HG02885 (cell line): ENCODE data around the gene APOL1.
"Not testable (repeated sequence)": the region's sequence is repeated elsewhere in the genome, so short reads cannot be mapped to it uniquely, and the experiment has no call there.

Experiments
- ATAC-seq: cut with Tn5 transposase; IDR thresholded peaks from one replicate; pipeline ENCODE4 v1.9.1; 2021; ENCODE audit warnings: mild to moderate bottlenecking; ENCODE audit not compliant: unreplicated experiment, poor library complexity

APOL1 gene

DNA sequence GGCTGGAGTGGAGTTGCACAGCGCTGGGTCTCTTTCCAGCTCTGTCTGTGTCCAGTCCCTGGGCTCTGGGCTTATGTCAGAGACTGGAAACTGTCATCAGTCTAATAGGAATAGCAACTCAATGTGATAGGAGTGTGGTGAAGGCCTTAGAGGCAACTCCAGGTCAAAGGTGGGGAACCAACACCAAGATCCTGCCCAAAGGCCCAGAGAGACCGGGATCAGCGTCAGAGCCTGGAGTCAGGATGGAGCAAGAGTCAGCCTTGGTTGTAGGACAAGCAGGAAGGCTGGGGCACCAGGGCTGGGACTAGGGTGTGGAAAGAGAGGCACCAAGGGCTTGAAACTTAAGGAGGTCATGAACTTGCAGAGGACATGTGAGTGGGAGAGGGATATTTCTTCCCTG is 9.4 kb downstream of the APOL1 start:
- not testable (repeated sequence) for ATAC-seq

DNA sequence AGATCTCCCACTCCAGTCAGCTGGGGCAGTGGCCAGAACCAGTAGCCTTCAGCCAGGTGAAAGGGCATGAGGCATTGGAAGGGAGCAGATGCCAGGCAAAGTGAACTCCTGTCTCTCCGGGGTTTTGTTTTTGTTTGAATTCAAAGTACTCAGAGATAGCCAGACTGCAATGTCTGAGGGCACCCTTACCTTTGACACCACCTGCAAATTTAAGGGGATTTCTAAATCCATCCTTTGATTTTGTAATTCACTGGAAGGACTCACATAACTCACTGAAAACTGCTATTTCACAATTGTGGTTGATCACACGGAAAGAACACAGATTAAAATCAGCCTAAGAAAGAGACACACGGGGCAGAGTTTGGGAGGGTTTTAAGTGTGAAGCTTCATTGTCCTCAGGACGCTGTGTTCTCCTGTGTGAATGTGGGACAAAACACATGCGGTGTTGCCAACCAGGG is 10.3 kb downstream of the APOL1 start:
- not testable (repeated sequence) for ATAC-seq

GRCh38 chr22:36263886-36264664 is 11.1 kb downstream of the APOL1 start:
- not testable (repeated sequence) for ATAC-seq

DNA sequence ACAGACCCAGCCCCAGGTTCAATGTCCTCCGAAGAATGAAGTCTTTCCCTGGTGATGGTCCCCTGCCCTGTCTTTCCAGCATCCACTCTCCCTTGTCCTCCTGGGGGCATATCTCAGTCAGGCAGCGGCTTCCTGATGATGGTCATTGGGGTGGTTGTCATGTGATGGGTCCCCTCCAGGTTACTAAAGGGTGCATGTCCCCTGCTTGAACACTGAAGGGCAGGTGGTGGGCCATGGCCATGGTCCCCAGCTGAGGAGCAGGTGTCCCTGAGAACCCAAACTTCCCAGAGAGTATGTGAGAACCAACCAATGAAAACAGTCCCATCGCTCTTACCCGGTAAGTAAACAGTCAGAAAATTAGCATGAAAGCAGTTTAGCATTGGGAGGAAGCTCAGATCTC is 14.1 kb downstream of the APOL1 start:
- ATAC-seq = no peak

- no peak for ATAC-seq
These were observed 15.1 kb downstream of the APOL1 start for GRCh38 chr22:36267896-36268485.

DNA sequence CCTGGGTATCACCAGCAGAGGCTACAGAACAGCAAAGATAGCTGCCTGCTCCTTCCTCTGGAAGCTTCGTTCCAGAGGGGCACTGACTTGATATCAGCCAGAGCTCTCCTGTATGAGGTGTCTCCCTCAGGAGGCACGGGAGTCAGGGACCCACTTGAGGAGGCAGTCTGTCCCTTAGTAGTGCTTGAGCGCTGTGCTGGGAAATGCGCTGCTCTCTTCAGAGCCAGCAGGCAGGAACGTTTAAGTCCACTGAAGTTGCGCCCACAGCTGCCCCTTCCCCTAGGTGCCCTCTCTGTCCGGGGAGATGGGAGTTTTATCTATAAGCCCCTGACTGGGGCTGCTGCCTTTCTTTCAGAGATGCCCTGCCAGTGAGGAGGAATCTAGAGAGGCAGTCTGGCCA is 18.3 kb downstream of the APOL1 start:
- not testable (repeated sequence) for ATAC-seq

DNA sequence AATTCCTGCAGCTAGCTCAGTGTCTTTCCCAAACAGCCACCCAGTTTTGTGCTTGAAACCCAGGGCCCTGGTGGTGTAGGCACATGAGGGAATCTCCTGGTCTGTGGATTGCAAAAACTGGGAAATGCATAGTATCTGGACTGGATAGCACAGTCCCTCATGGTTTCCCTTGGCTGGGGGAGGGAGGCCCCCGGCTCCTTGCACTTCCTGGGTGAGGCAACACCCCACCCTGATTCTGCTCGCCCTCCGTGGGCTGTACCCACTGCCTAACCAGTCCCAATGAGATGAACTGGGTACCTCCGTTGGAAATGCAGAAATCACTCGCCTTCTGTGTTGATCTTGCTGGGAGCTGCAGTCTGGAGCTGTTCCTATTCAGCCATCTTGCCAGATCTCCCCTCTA is 19.0 kb downstream of the APOL1 start:
- not testable (repeated sequence) for ATAC-seq

GRCh38 chr22:36274531-36274930 is 21.6 kb downstream of the APOL1 start:
- ATAC-seq = no peak

- no peak for ATAC-seq
These were observed 24.8 kb downstream of the APOL1 start for GRCh38 chr22:36277482-36278291.

DNA sequence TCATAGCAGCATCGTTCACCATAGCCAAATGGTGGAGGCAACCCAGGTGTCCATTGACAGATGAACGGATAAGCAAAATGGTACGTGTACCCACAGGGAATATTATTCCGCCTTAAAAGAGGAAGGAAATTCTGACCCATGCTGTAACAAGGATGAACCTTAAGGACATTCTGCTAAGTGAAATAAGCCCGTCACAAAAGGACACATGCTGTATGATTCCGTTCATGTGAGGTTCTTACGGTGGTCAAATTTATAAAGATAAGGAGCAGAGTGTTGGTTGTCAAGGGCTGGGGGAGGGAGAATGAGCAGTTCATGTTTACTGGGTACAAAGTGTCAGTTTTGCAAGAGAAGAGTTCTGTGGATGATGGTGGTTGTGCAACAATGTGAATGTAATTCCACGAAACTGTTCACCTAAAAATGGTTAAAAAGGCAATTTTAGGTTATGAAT is 26.3 kb downstream of the APOL1 start:
- ATAC-seq = no peak

DNA sequence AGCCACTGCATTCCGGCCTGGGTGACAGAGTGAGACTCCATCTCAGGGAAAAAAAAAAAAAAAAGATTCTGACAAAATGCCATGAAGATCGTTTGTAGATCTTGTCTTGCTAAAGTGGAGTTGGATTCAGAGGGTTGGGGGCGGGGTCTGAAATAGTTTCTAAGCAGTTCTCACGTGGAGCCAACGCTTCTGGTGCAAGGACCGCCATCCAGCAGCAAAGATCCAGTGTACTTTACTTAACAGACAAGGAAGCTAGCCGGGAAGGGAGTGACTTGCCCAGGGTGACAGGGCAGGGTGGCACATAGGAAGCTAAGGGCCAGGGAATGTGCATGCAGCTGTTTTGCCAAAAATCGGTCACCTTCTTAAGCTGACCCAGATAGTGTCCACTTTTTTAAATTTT is 27.4 kb downstream of the APOL1 start:
- ATAC-seq = no peak

DNA sequence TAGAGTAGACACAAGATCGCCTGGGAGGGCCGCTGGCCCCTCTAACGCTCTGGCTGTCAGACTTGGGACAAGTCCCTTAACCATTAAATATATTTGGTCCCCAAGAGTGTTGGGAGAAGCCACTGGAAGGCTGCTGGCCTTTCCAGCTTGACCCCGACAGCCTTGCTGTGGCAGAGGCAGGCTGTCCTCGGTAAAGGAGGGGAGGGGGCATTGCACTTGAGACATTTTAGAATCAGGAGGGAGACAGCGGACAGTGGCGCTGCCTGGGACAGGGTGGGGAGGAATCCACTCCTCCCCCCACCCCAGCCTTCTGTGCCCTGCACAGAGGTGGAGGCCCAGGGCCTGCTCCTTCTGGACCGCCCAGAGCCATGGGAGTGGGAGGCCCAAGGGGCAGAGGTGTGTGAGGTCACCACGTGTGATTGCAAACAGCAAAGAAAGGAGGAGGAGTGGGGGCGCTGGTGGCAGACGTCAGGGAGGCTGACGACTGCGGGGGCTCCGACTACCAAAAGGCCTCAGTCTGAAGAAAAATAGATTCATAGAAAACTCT is 28.9 kb downstream of the APOL1 start:
- ATAC-seq = no peak

DNA sequence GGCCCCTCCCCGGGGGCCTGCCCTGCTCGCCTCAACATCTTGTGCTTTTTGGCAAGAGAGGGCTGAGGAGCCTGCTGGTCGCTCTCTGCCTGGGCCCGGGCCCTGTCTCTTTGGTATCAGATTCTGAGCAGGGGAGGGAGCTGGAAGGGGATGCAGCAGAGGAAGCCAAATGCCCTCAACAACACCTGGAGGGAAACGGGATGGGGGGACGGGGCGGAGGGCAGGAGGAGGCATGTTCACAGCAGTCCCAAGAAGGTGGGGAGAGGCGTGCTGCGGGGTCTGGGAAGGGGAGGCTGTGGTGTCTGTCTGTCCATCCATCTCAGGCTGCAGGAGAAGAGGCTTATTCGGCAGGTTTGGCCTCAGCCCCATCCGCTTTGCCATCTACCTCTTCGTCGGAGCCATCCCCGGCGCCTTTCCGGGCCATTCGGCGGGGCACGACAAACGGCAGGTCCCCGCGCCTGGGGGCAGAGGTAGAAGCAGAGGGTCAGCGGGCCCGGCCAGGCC is 29.4 kb downstream of the APOL1 start:
- no peak for ATAC-seq

DNA sequence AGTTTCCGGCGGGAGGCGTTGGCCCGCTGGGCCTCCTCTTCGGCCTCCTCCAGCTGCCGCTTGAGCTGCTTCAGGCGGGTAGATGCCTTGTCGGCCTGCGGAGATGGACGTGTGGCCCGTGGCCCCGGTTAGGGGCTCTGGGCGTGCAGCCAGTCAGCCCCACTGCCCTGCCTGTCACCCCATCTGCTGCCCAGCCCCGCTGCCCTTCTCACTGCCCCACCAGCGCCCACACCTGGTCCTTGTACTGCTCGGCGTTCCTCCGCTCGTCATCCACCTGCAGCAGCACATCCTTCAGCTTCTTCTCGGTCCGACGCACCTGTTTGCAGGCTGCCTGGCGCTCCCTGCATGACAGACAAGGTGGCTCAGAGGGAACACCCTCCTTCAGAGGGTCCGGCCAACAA is 31.2 kb downstream of the APOL1 start:
- no peak for ATAC-seq

DNA sequence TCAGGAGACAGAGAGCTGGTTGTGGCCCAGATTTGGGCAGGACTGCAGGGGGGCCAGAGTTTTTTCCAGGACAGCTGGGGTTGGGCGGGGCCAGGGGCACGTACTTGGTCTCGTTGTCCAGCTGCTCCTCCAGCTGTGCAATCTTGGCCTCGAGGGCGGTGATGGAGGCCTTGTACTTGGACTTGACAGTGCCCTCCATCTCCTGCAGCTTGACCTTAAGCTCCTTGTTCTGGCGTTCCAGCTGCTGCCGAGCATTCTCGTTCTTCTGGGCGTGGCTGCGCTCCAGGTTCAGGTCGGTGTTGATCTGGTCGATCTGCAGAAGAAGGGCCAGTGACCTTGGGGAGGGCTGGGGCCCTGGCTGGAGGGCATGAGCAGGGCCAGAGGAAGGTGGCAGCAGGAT is 32.1 kb downstream of the APOL1 start:
- ATAC-seq = no peak

DNA sequence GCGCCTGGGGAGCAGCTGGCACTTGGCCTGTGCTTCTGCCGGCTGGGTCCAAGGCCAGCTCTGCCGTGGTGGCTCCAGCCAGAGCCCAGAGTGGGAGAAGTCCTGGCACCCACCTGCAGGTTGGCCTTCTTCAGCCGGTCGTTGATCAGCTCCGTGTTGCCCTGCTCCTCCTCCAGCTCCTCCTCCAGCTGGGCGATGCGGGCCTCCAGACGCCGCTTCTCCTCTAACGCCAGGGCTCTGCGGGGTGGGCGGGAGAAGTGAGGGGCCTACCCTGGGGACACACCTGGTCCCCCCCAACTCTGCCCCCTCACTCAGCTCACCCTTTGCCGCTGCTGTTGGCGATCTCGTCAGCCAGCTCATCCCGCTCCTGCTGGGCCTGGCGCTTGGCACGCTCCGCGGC is 32.6 kb downstream of the APOL1 start:
- no peak for ATAC-seq

GRCh38 chr22:36286096-36286957 is 33.4 kb downstream of the APOL1 start:
- ATAC-seq = no peak

DNA sequence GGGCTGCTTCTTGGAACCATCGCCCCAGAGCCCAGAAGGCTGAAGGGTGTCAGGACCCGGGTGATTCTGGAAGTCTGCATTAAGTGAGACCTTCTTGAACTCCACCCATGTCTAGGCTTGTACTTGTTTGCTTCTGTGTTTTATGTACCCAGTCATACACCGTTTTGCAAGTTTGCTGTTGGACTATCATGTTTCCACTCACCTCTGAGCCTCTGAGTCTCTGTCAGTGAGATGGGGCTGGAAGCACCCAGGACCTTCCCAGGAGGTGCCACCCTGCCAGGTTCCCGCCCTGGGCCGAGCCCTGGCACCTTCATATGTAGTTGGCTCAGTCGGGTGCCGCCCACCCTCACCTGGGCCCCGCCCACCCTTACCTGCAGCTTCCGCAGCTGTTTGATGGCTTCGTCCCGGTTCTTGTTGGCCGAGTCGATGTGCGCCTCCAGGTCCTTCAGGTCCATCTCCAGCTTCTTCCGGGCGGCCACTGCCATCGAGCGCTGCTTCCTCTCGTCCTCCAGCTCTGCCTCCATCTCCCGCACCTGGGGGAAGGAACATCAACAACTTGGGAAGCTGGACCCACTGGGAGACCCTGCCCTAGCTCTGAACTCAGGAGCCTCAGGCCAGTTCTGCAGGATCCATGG is 35.1 kb downstream of the APOL1 start:
- no peak for ATAC-seq
